ENCODE data around the gene TRIM28.

Gene TRIM28

GRCh38 chr19:58581227-58582141 lies 37.6 kb downstream of the TRIM28 start:
- DNase-seq, result peak; percentile 92

- no peak for DNase-seq
These were observed 39.1 kb downstream of the TRIM28 start for GRCh38 chr19:58582985-58583384.

- peak; percentile 25 for DNase-seq
These were observed 40.9 kb downstream of the TRIM28 start for GRCh38 chr19:58584498-58585441.

- DNase-seq, result no peak
These were observed 41.7 kb downstream of the TRIM28 start for GRCh38 chr19:58585442-58586132.

GRCh38 chr19:58586133-58586765 lies 42.4 kb downstream of the TRIM28 start:
- DNase-seq, result peak; percentile 19
